G401 (cell line): ENCODE measurements around the gene PPP2R5C. TPM values are rescaled to one million over a fixed set of nuclear protein-coding genes. Genes with fewer than 3 reads are reported as not detected.

Source experiments
- DNase-seq: peaks from one replicate; pipeline ENCODE4 v3.0.0-alpha.2; 2015; ENCODE audit warnings: low spot score
- in situ Hi-C: cut with HindIII; loops from 2 replicates; pipeline ENCODE4 v1.10.0; 2016; ENCODE audit warnings: low sequenced_read_pairs, mixed read lengths
- total RNA-seq: library from RNA; depleted of rRNA; stranded (reverse); fragments of >200 nt; shearing (Covaris generic); gene quantifications from 2 replicates; pipeline ENCODE4 v1.2.3, GENCODE V29; 2014

PPP2R5C gene
- total RNA-seq, 1 experiment from 2014 or later = 118 TPM

DNA sequence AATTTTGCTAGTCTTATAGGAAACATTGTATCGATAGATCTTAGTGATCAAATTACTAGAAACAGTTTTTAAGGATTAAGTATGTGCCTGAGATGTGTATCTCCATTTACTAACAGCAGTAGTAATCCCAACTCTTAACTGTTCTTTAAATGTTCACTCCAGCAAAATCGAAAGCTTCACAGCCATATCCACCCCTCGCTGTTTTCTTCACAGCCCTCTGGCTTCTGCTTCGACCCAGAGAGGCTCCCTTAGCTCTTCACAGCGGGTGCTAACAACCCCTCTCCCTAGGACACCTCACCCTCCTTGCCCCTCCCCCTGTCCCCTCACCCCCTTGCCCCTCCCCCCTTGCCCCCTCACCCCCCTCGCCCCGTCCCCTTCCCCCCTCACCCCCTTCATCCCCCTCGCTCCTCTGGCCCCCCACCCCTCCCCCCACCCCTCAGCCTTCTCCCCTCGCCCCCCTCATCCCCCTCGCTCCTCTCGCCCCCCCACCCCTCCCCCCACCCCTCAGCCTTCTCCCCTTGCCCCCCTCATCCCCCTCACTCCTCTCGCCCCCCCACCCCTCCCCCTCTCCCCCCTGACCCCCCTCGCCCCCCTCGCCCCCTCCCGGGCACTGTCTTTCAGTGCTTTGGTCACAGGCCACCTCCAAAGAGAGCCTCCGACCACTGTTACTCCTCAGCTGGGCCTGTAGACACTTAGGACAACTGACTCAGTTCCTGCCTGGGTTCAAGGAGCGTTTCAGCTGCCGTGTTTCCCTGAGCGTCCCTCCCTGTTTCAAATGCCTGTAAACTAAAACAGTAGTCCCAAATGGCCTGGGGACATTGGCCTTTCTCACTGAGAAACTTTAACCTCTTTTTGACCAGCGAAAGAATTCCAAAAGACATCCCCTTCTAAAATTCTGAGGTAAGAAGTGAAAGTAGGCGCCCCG lies 156.8 kb downstream of the PPP2R5C start:
- in situ Hi-C loops = no loop called here
- no peak for DNase-seq

DNA sequence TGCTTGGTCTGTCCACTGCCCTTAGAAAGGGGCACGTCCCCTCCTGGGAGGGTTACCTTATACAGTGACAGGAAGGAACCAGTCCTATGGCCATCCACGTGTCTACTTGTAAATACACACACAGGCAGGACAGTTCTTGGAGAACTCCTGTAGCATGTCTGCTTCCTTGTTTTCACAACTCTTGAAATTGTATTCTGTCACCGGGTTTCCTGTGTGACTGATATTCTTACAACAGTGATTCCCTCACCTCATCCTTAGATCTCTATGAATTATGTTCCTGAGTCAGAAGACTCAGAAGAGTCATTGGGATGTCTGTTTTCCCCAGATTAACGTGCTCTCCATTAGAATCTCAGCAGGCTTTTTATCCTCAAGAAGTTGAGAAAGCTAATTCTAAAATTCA lies 158.8 kb downstream of the PPP2R5C start:
- in situ Hi-C loops = no loop called here
- DNase-seq = no peak

DNA sequence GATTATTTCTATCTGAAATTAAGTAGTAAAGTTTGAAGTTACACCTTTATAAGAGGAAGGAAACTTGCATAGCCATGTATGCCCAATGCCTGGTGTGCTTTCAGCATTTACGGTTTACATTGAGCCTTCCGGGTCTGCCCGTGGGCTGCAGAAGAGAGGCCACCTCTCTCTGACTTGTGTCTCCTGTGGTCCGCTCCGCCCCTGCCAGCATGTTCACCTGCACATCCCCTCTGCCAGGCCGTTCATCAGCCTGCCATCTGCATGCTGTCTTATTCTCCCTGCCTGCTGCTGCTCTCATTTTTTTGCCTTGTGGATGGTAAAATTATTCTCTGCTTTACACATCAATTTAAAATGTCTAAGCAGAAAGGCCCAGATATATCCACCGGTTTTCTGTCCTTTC lies 161.4 kb downstream of the PPP2R5C start:
- in situ Hi-C loops = no loop called here

DNA sequence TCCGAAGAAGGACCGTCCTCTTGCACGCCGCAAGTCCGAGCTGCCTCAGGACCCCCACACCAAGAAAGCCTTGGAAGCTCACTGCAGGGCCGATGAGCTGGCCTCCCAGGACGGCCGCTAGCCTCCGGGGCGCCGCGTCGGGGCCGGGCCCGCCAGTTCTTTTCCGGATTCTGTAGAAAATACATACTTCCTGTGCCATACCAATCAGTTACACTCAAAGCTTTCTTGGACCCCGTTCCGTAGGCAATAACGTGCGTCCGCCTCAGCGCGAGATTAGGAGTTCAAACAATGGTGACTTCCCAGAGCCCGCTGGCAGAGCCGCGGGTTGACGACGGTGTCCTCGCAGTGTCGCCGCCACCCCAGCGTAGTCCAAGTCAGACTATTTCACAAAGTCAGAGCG lies 163.6 kb downstream of the PPP2R5C start:
- no peak for DNase-seq
- in situ Hi-C loops = no loop called here

More for the DNA sequence above, 161.4 kb downstream of the PPP2R5C start:
- peak; percentile 67 for DNase-seq

DNA sequence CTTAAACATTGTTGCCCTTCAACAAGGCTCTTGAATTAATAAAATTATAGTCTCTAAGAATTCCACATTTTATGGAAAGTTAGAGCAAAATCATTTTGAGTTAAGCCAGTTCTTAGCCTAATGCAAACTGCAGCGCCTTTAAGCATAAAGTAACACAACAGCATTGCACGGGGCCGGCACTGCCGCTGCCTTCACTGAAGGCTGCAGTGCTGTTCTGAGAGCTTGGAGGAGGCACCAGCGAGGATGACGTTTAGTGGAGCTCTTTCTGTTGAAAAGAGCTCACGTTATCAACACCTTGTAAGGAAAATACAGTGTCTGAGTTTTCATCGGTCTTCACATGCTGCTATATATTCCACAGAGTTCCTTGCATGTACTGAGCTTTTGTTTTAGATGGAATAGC lies 164.6 kb downstream of the PPP2R5C start:
- DNase-seq = no peak
- in situ Hi-C loops = no loop called here

DNA sequence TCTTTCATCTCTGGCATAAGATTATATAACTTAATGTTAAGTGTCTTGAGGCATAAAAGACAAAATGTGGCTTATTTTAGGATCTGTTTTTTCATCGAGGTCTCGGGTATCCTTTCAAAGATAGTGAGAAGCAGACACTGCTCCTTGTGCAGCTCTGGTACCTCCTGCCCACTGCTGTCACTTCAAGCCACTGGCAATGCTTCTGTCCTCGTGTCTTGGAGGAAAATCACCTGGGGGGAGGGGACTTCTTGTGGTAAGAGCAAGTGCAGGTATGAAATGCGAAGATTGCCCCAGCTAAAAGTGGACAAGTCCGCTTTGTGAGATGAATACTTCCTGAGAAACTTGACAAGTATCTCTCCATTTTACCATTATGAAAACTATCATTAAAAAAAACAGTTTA lies 165.1 kb downstream of the PPP2R5C start:
- DNase-seq = no peak
- in situ Hi-C loops = no loop called here

DNA sequence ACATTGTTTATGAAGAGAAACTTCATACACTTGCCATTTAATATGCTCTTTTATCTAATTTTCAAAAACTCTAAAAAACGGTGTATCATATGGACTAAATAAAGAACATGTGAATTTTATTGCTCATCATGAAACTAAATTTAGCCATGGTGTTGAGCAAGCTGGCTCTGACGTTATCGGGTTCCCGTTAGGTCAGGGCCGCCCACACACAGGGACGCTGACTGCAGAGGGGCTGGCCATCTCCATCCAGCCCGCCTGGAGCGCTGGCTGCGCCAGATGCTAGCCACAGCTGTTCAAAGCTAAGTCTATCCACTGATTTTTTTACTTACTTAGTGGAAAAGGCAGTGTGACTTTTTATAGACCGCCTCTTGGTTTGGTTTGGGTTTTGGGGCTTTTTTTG lies 166.3 kb downstream of the PPP2R5C start:
- DNase-seq = no peak
- in situ Hi-C loops = no loop called here

DNA sequence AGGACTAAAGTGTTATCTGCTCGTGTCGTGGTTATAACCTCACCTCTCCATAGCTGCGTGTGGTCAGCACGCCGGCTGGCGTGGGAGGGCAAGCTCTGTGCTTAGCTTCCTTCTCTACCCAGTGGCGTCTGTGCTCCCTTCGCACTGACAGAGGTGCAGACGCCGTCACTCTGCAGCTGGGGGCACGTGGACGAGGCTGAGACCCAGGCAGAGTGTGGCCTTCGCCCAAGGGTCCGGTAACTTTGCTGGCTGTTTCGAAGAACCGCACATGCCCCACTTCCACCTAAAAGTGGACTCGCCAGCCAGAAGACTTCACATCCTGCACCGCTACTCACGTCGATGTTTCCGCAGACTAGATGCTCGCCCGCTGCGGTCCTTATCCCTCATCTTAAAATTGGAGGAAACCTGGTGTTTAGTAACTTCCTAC lies 166.9 kb downstream of the PPP2R5C start:
- in situ Hi-C loops = no loop called here
- no peak for DNase-seq

DNA sequence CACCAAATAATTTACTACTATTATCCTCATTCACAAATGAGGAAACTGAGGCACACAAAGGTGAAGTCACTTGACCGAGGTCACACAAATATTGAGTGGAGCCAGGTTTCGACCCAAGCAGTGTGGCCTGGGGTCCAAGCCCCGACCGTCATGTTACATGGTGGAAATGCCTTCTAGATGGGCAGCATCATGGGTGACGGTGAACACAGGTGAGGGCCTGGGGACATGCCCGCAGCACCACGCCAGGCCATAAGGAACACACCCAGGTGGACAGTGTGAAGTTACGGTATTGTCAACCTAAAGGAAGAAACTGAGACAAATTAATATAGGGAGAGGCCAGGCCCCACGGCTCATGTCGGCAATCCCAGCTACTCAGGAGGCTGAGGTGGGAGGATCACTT lies 167.6 kb downstream of the PPP2R5C start:
- in situ Hi-C loops = no loop called here
- no peak for DNase-seq

DNA sequence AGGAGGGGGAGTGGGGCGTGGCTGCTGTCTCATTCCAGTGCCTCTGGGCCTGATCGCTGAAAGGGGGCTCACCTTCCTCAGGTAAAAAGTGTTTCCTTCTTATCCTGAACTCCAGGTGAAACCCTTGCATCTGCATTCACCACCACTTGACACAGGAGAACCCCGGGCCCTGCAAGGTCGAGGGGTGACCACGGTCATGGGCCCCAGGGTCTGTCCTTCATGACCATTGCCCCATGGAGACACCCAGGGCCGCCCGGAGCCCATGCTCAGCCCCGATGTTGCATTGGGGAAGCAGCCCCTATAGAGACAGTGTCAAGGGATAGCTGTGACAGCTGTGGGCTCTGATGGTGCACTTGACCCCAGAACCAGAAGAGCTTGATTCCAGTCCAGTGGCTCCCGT lies 168.4 kb downstream of the PPP2R5C start:
- in situ Hi-C loops = no loop called here
- DNase-seq = no peak

DNA sequence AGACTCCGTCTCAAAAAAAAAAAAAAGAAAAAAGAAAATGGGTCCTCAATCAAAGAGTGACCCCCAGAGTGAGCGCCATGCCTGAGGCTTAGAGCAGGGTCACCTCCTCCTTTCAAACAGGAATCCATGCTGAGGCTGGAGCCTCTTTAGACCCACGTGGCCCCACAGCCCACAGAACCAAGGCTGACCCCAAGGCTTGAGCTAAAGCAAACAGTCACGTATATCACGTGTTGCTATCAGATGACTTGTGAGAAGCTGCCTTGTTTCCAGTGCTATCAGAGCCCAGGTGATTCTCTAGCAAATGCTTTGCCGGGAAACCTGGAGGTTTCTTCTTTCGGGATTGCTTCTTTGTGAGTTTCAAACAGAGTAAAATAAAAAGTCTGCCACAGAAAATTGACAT lies 171.2 kb downstream of the PPP2R5C start:
- in situ Hi-C loops = no loop called here

DNA sequence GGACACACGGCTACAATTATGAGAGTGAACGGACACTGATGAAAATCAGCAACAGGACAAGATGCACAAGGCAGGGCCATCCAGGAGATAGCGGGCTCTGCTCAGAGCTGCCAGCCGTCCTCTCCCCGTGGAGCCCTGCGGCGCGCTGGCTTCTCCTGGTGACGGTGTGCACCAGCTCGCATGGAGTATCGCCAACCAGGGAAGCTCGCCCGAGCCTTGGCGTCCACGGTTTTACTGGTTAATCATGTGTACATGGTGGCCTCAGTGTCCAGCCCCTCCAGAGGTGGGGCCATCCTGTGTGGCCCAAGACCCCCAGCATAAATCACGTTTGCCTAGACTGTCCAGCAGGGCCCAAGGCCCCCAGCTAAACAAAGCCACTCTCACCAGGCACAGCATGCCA lies 171.7 kb downstream of the PPP2R5C start:
- peak; percentile 34 for DNase-seq
- in situ Hi-C loops = no loop called here

More for the DNA sequence above, 171.2 kb downstream of the PPP2R5C start:
- DNase-seq = no peak

DNA sequence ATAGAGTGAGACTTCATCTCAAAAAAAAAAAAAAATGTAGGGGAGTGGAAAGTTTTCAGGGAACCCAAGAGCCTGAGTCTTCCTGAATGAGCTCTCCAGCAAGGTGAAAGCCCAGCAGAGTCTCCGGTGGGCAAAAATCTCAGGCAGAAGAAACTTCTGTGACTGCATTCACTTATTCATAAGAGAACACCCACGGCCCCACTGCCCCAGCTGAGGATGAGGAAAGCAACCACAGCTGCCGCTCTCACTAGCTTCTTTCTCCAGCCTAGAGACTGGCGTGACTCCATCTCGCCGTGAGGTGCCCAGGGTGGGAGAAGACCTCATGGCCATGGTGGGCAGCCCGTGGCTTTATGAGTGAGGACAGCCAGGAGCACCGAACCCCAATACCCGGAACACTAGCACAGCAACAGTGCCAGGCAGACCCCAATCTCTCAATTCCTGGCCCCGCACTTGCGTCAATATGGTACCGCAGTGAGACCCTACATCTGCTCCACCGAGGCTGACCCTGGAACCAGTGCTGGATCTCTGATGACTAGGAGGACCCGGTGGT lies 173.2 kb downstream of the PPP2R5C start:
- DNase-seq = no peak
- in situ Hi-C loops = no loop called here

DNA sequence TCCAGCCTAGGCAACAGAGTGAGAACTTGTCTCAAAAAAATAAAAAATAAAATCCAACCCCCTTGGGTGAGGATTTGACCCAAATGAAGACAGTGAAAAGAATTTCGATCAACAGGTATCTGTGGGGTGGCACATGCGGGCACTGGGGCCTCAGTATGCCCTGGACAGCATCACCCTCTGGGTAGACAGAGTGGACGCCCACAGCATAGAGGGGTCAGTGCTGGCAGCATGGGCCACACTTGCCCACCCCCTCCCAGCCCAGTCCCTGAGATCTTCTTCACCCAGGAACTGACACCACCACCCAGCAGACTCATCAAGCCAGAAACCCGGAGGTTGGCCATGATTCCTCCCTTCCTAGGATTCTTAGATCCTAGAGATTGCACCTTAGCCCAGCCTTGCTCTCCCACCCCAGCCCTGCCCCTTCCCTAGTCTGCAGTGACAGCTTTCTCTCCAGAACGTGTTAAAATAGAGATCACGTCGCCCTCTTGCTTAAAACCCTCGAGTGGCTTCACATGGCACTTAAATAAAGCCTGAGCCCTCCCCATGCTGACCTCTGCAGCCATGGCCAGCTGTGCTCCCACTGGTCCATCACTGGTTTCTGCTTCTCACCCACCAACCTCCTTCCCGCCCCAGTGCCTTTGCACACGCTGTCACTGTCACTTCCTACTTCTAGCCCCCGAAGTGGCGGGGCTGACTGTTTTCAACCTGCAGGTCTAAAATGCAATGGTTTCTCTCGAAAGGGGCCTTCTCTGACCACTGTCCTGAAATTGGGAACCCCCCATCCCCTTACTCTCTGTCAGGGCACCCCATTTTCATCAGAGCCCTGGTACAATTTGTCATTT lies 176.6 kb downstream of the PPP2R5C start:
- in situ Hi-C loops = no loop called here

DNA sequence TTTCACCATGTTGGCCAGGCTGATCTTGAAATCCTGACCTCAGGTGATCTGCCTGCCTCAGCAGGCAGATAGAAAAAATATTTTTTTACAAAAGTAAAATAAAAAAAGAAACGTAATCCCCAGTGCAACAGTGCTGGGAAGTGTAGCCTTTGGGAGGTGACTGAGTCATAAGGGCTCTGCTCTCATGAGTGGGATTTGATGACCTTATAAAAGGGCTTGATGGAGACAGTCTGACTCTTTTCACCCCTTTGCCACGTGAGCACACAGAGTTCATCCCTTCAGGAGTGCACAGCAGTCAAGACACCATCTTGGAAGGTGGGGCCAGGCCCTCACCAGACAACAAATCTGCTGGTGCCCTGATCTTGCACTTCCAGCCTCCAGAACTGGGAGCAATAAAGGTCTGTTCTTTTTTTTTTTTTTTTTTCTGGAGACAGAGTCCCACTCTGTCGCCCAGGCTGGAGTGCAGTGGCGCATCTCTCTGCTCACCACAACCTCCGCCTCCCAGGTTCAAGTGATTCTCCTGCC lies 178.2 kb downstream of the PPP2R5C start:
- no peak for DNase-seq
- in situ Hi-C loops = no loop called here

More for the DNA sequence above, 176.6 kb downstream of the PPP2R5C start:
- DNase-seq = no peak

DNA sequence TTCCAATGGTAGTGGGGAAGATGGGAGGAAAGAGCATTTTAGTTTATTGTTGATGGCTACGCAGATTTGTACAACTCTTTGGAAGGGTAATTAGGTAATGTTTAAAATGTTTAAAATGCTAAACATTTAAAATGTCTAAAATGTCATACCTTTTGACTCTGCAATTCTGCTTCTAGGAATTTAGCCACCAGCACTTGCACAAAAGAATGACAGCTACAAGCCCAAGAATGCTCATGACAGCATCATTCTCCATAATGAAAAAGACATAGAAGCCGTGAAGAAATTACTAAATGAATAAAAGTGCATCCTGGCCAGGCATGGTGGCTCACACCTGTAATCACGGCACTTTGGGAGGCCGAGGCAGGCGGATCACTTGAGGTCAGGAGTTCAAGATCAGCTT lies 182.9 kb downstream of the PPP2R5C start:
- no peak for DNase-seq
- in situ Hi-C loops = no loop called here

DNA sequence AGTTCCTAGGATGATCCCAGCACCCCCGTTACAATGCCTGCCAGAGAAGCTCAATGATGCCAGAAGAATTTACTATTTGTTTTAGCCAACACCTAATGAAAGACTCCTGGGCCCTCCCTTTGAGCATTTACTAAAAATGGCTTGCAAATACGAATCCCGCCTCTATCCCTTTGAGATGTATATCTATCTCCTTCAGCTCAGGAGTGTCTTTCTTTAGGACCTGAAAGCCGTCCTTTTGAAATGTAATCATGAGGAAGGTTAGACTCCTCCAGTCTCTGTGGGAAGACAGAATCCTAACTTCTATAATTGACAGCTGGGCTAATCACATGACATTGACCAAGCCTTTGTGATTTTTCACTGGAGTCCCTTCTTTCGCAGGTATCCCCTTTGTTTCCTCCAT lies 183.7 kb downstream of the PPP2R5C start:
- in situ Hi-C loops = no loop called here
- no peak for DNase-seq

DNA sequence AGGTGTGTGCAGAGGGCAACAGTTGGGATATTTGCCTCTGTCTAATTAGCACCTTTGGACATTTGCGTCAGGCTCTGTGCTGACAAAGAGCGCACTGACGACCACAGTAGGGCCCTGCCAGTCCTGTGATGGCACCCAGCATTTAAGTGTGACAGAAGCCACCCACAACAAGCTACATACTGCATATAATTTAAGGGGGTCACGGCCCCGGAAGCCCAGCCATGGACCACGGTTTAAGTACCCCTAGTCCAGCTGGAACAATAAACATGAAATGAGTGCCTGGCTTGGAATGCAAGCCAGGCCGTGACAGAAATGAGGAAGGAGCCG lies 186.0 kb downstream of the PPP2R5C start:
- in situ Hi-C loops = no loop called here
- DNase-seq = no peak

DNA sequence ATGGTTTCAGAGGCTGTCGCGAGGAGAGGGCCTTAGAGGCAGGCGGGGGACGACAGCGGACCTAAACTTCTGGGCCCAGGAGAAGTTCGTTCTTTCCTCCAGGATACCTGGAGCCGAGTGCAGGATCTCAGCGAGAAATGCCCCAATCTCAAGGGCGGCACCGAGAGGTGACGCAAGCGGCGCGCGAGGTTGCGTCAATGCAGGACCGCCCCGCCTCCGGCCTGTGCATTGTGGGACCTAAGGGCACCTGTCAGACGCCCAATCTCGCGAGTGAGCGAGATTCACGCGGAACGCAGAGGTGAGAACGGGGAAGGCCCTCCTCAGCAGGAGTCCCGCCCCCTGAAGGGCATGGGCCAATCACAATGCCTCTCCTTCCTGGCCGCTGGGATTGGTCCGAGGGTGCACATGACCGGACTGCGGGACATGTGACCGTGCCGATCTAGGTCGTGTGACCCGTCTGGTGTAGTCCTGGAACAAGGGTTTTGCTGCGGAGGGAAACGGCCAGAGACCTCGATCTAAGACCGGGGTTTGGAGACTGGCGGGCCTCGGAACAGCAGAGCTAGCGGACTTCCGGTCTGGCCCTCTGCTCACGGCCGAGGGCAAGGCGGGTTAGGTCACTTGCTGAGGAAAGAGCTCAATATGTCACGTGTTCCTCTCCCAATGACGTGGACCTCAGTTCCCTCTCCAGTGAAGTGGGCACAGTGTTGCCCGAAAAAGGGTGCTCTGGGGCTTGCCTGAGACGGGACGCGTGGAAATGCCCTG lies 186.6 kb downstream of the PPP2R5C start:
- in situ Hi-C loops = no loop called here

More for the DNA sequence above, 186.6 kb downstream of the PPP2R5C start:
- peak; percentile 100 for DNase-seq
